SK-N-SH treated with all-trans-retinoic acid at 6 μM for 48 hours (cell line): ENCODE results near the gene ITIH5.

Experiments used
- ATAC-seq: fragments of 200-7000 bp; cut with Tn5 transposase; 3 replicates; pipeline ENCODE4 v1.9.1; 2020; ENCODE audit warnings: mild to moderate bottlenecking, moderate library complexity
- ARNTL ChIP-seq: fragments of 450-650 bp; formaldehyde crosslinking; IDR thresholded peaks from 2 replicates; pipeline ENCODE4 v1.5.0; 2020; ENCODE audit warnings: low read depth, mild to moderate bottlenecking, moderate library complexity, borderline replicate concordance
- CSDC2 ChIP-seq: fragments of 250-450 bp; sonication (Bioruptor Pico); IDR thresholded peaks from 2 replicates; pipeline ENCODE4 v1.5.0; 2020; ENCODE audit warnings: mild to moderate bottlenecking, moderate library complexity
- ESRRG ChIP-seq: fragments of 250-450 bp; sonication (Bioruptor Pico); IDR thresholded peaks from 2 replicates; pipeline ENCODE4 v1.6.1; 2021; ENCODE audit warnings: mild to moderate bottlenecking
- GLIS3 ChIP-seq: fragments of 250-450 bp; sonication (Bioruptor Pico); IDR thresholded peaks from 2 replicates; pipeline ENCODE4 v1.5.0; 2020; ENCODE audit warnings: mild to moderate bottlenecking, moderate library complexity
- ISL1 ChIP-seq: fragments of 250-450 bp; sonication (Bioruptor Pico); IDR thresholded peaks from 2 replicates; pipeline ENCODE4 v2.1.2; 2022; ENCODE audit warnings: mild to moderate bottlenecking, moderate library complexity
- OSR1 ChIP-seq: fragments of 250-450 bp; sonication (Bioruptor Pico); IDR thresholded peaks from 2 replicates; pipeline ENCODE4 v1.8.0; 2022; ENCODE audit warnings: moderate library complexity, mild to moderate bottlenecking, inconsistent platforms
- PPARA ChIP-seq: fragments of 250-450 bp; sonication (Bioruptor Pico); IDR thresholded peaks from 2 replicates; pipeline ENCODE4 v1.5.0; 2020; ENCODE audit warnings: mild to moderate bottlenecking, borderline replicate concordance
- RARB ChIP-seq: fragments of 250-450 bp; sonication (Bioruptor Pico); IDR thresholded peaks from 2 replicates; pipeline ENCODE4 v1.8.0; 2021; ENCODE audit warnings: mild to moderate bottlenecking, moderate library complexity
- SNAI2 ChIP-seq: fragments of 250-450 bp; sonication (Bioruptor Pico); IDR thresholded peaks from 2 replicates; pipeline ENCODE4 v1.5.0; 2020; ENCODE audit warnings: mild to moderate bottlenecking, moderate library complexity
- TCF4 ChIP-seq: fragments of 250-450 bp; sonication (Bioruptor Pico); IDR thresholded peaks from 2 replicates; pipeline ENCODE4 v1.8.0; 2021; ENCODE audit warnings: mild to moderate bottlenecking, moderate library complexity, borderline replicate concordance
- TOX ChIP-seq: fragments of 250-450 bp; sonication (Bioruptor Pico); IDR thresholded peaks from 2 replicates; pipeline ENCODE4 v1.8.0; 2021; ENCODE audit warnings: mild to moderate bottlenecking, moderate library complexity, borderline replicate concordance
- ZC3H10 ChIP-seq: fragments of 250-450 bp; sonication (Bioruptor Pico); IDR thresholded peaks from 2 replicates; pipeline ENCODE4 v1.5.1; 2021; ENCODE audit warnings: mild to moderate bottlenecking, moderate library complexity
- ZFP3 ChIP-seq: fragments of 250-450 bp; sonication (Bioruptor Pico); IDR thresholded peaks from 2 replicates; pipeline ENCODE4 v1.5.0; 2020; ENCODE audit warnings: mild to moderate bottlenecking, moderate library complexity
- ZFP30 ChIP-seq: fragments of 450-650 bp; formaldehyde crosslinking; IDR thresholded peaks from 2 replicates; pipeline ENCODE4 v1.5.0; 2022; ENCODE audit warnings: mild to moderate bottlenecking, moderate library complexity
- ZNF565 ChIP-seq: fragments of 450-650 bp; formaldehyde crosslinking; conservative IDR thresholded peaks from 2 replicates; pipeline ENCODE4 v1.5.0; 2020; ENCODE audit warnings: low read depth, mild to moderate bottlenecking, moderate library complexity
- ZNF70 ChIP-seq: fragments of 450-650 bp; formaldehyde crosslinking; IDR thresholded peaks from 2 replicates; pipeline ENCODE4 v1.5.0; 2020; ENCODE audit warnings: mild to moderate bottlenecking, moderate library complexity
- ZNF8 ChIP-seq: fragments of 450-650 bp; formaldehyde crosslinking; IDR thresholded peaks from 2 replicates; pipeline ENCODE4 v1.5.0; 2020; ENCODE audit warnings: mild to moderate bottlenecking, moderate library complexity
- TF ChIP-seq, protein P1 (sequence below): fragments of 250-450 bp; sonication (Bioruptor Pico); IDR thresholded peaks from 2 replicates; pipeline ENCODE4 v1.8.0; 2020; ENCODE audit warnings: mild to moderate bottlenecking, moderate library complexity, borderline replicate concordance
- TF ChIP-seq, protein P2 (sequence below): fragments of 250-450 bp; sonication (Bioruptor Pico); IDR thresholded peaks from 2 replicates; pipeline ENCODE4 v1.5.1; 2020; ENCODE audit warnings: low read depth, mild to moderate bottlenecking, moderate library complexity
- TF ChIP-seq, protein P3 (sequence below): fragments of 250-450 bp; sonication (Bioruptor Pico); IDR thresholded peaks from 2 replicates; pipeline ENCODE4 v1.5.0; 2020; ENCODE audit warnings: mild to moderate bottlenecking, moderate library complexity
- TF ChIP-seq, protein P4 (sequence below): fragments of 250-450 bp; sonication (Bioruptor Pico); IDR thresholded peaks from 2 replicates; pipeline ENCODE4 v1.5.1; 2021; ENCODE audit warnings: mild to moderate bottlenecking, moderate library complexity
- TF ChIP-seq, protein P5 (sequence below): fragments of 250-450 bp; sonication (Bioruptor Pico); IDR thresholded peaks from 2 replicates; pipeline ENCODE4 v1.8.0; 2021; ENCODE audit warnings: low read depth, mild to moderate bottlenecking, moderate library complexity, borderline replicate concordance

The ITIH5 gene

DNA sequence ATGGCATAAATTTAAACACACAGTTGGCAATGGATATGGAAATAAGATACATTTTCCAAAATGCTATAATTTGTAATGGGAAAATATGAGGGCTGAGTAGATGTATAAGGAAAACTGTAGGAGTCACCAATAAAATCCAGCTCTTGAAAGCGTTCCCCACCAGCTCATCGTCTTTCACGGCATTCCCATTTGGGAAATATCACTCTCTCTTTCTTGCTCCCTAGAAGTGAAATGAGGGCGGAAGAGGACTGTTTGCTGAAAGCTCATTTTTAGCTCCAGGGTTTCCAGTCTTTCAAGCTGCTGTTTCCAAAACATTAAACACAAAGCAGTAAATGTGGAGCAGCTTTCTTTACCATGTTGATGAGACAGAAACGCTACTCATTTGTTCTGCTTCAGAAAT lies 151.3 kb downstream of the ITIH5 start:
- ATAC-seq = no peak

DNA sequence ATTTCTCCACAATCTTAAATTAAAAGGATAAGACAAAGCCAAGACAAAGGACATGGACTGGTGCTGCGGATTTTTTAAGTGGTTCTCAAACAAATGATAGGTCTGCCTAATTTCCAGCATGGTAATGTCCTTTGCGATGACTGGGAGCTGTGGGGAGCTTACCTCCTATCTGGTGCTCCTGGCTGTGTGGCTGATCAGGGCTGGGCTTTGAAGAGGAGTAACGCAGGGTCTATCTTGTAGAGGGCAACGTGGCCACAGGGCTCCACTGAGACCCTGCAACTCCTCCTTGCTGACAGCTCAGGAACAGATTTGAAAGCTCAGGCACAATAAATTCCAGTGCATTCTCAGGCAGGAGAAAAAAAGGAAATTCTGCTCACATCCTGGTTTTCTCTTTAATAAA lies 152.8 kb downstream of the ITIH5 start:
- ATAC-seq = no peak
- TF ChIP-seq CSDC2 (CRISPR knock-in tag) (no peak), ZC3H10 (no peak), ZFP30 (no peak), ZNF8 (no peak), OSR1 (CRISPR knock-in tag) (no peak)
- TF ChIP-seq, protein P1, sequence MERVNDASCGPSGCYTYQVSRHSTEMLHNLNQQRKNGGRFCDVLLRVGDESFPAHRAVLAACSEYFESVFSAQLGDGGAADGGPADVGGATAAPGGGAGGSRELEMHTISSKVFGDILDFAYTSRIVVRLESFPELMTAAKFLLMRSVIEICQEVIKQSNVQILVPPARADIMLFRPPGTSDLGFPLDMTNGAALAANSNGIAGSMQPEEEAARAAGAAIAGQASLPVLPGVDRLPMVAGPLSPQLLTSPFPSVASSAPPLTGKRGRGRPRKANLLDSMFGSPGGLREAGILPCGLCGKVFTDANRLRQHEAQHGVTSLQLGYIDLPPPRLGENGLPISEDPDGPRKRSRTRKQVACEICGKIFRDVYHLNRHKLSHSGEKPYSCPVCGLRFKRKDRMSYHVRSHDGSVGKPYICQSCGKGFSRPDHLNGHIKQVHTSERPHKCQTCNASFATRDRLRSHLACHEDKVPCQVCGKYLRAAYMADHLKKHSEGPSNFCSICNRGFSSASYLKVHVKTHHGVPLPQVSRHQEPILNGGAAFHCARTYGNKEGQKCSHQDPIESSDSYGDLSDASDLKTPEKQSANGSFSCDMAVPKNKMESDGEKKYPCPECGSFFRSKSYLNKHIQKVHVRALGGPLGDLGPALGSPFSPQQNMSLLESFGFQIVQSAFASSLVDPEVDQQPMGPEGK (CRISPR knock-in tag) = no peak
- TF ChIP-seq, protein P2, sequence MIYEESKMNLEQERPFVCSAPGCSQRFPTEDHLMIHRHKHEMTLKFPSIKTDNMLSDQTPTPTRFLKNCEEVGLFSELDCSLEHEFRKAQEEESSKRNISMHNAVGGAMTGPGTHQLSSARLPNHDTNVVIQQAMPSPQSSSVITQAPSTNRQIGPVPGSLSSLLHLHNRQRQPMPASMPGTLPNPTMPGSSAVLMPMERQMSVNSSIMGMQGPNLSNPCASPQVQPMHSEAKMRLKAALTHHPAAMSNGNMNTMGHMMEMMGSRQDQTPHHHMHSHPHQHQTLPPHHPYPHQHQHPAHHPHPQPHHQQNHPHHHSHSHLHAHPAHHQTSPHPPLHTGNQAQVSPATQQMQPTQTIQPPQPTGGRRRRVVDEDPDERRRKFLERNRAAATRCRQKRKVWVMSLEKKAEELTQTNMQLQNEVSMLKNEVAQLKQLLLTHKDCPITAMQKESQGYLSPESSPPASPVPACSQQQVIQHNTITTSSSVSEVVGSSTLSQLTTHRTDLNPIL (CRISPR knock-in tag) = no peak

More for the DNA sequence above, 151.3 kb downstream of the ITIH5 start:
- TF ChIP-seq SNAI2 (CRISPR knock-in tag) (no peak), ZC3H10 (no peak), ISL1 (CRISPR knock-in tag) (no peak), GLIS3 (CRISPR knock-in tag) (no peak), TOX (CRISPR knock-in tag) (no peak), RARB (CRISPR knock-in tag) (no peak), OSR1 (CRISPR knock-in tag) (no peak), ZFP30 (no peak), CSDC2 (CRISPR knock-in tag) (no peak), ESRRG (CRISPR knock-in tag) (no peak), TCF4 (CRISPR knock-in tag) (no peak), ZNF70 (CRISPR knock-in tag) (no peak), ARNTL (no peak), ZNF565 (CRISPR knock-in tag) (no peak), ZFP3 (no peak)
- TF ChIP-seq, protein P1 (CRISPR knock-in tag) = no peak
- TF ChIP-seq, protein P3, sequence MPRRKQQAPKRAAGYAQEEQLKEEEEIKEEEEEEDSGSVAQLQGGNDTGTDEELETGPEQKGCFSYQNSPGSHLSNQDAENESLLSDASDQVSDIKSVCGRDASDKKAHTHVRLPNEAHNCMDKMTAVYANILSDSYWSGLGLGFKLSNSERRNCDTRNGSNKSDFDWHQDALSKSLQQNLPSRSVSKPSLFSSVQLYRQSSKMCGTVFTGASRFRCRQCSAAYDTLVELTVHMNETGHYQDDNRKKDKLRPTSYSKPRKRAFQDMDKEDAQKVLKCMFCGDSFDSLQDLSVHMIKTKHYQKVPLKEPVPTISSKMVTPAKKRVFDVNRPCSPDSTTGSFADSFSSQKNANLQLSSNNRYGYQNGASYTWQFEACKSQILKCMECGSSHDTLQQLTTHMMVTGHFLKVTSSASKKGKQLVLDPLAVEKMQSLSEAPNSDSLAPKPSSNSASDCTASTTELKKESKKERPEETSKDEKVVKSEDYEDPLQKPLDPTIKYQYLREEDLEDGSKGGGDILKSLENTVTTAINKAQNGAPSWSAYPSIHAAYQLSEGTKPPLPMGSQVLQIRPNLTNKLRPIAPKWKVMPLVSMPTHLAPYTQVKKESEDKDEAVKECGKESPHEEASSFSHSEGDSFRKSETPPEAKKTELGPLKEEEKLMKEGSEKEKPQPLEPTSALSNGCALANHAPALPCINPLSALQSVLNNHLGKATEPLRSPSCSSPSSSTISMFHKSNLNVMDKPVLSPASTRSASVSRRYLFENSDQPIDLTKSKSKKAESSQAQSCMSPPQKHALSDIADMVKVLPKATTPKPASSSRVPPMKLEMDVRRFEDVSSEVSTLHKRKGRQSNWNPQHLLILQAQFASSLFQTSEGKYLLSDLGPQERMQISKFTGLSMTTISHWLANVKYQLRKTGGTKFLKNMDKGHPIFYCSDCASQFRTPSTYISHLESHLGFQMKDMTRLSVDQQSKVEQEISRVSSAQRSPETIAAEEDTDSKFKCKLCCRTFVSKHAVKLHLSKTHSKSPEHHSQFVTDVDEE (CRISPR knock-in tag) = no peak
- TF ChIP-seq, protein P2 (CRISPR knock-in tag) = no peak
- TF ChIP-seq, protein P4, sequence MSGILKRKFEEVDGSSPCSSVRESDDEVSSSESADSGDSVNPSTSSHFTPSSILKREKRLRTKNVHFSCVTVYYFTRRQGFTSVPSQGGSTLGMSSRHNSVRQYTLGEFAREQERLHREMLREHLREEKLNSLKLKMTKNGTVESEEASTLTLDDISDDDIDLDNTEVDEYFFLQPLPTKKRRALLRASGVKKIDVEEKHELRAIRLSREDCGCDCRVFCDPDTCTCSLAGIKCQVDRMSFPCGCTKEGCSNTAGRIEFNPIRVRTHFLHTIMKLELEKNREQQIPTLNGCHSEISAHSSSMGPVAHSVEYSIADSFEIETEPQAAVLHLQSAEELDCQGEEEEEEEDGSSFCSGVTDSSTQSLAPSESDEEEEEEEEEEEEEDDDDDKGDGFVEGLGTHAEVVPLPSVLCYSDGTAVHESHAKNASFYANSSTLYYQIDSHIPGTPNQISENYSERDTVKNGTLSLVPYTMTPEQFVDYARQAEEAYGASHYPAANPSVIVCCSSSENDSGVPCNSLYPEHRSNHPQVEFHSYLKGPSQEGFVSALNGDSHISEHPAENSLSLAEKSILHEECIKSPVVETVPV (CRISPR knock-in tag) = no peak

DNA sequence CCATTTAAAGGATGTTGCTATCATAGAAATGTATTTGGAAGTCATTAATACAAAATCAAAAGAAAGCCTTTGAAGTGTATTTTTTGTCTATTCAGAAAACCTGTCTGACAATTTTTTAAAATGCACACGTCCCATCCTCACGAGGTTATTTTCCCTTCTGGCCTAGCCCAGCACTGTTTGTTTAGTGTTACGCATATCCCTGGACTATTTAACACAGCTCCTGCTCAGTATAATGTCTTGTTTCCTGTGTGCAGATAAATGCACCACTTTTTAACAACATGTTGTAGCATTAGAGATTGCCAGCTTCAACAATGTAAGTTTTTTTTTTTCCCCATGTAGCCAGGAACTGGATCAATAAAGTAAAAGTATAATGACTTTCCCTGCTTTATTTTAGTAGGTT lies 153.3 kb downstream of the ITIH5 start:
- no peak for TF ChIP-seq CSDC2 (CRISPR knock-in tag)
- TF ChIP-seq SNAI2 (CRISPR knock-in tag) = no peak
- no peak for TF ChIP-seq ZC3H10
- TF ChIP-seq PPARA (CRISPR knock-in tag) = no peak
- TF ChIP-seq ZNF565 (CRISPR knock-in tag) = no peak
- TF ChIP-seq OSR1 (CRISPR knock-in tag) = no peak
- TF ChIP-seq, protein P5, sequence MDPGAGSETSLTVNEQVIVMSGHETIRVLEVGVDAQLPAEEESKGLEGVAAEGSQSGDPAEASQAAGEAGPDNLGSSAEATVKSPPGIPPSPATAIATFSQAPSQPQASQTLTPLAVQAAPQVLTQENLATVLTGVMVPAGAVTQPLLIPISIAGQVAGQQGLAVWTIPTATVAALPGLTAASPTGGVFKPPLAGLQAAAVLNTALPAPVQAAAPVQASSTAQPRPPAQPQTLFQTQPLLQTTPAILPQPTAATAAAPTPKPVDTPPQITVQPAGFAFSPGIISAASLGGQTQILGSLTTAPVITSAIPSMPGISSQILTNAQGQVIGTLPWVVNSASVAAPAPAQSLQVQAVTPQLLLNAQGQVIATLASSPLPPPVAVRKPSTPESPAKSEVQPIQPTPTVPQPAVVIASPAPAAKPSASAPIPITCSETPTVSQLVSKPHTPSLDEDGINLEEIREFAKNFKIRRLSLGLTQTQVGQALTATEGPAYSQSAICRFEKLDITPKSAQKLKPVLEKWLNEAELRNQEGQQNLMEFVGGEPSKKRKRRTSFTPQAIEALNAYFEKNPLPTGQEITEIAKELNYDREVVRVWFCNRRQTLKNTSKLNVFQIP (CRISPR knock-in tag) = no peak
- no peak for ATAC-seq
